GM18909 (cell line): Measurements from ENCODE around the gene CADM4.
"Not testable (repeated sequence)": the region's sequence is repeated elsewhere in the genome, so short reads cannot be mapped to it uniquely, and the experiment has no call there.

Experiments
- ATAC-seq: cut with Tn5 transposase; IDR thresholded peaks from one replicate; pipeline ENCODE4 v1.9.1; 2021; ENCODE audit warnings: mild to moderate bottlenecking; ENCODE audit not compliant: unreplicated experiment, poor library complexity

CADM4 gene, protein sequence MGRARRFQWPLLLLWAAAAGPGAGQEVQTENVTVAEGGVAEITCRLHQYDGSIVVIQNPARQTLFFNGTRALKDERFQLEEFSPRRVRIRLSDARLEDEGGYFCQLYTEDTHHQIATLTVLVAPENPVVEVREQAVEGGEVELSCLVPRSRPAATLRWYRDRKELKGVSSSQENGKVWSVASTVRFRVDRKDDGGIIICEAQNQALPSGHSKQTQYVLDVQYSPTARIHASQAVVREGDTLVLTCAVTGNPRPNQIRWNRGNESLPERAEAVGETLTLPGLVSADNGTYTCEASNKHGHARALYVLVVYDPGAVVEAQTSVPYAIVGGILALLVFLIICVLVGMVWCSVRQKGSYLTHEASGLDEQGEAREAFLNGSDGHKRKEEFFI

DNA sequence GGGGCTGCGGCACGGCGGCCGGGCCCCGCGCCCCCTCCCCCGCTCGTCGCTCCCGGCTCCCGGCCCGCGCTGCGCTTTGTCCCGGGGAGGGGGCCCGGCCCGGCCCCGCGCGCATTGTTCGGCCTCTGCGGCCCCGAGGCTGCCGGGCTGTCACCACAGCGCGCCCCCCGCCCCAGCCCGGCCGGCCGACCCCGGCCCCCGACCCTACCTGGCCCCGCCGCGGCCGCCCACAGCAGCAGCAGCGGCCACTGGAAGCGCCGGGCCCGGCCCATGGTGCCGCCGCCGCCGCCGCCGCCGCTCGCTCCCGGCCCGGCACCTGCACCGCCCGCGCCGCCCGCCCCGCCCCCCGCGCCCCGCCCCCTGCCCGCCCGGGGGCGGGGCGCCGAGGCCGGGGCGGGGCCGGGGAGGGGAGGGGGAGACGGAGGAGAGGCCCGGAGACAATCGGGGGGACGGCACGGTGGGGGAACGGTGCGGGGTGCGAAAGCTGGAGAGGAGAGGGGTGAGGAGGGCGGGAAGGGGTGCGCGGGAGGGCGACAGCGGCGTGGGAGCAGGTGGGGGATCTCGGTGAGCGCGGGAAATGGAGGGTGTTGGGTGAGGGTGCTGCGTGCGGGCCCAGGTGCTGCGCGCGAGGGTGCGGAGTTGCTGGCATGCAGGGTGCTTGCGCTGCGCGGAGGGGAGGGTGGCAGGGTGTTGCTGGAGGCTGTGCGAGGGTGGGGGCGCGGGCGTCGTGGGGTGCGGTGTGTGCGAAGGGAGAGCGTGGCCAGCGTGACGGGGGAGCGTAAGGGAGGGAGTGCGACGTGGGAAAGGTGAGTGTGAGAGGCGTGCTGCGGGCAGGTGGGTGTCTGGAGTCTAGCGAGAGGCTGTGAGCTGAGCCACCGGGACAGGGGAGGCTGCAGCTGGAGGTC is at the start of gene CADM4:
TSS of gene CADM4 (minus strand) at position 332 of the 905 bp plus-strand sequence. CDS start at position 272, 60 bp downstream.
- ATAC-seq = no peak

DNA sequence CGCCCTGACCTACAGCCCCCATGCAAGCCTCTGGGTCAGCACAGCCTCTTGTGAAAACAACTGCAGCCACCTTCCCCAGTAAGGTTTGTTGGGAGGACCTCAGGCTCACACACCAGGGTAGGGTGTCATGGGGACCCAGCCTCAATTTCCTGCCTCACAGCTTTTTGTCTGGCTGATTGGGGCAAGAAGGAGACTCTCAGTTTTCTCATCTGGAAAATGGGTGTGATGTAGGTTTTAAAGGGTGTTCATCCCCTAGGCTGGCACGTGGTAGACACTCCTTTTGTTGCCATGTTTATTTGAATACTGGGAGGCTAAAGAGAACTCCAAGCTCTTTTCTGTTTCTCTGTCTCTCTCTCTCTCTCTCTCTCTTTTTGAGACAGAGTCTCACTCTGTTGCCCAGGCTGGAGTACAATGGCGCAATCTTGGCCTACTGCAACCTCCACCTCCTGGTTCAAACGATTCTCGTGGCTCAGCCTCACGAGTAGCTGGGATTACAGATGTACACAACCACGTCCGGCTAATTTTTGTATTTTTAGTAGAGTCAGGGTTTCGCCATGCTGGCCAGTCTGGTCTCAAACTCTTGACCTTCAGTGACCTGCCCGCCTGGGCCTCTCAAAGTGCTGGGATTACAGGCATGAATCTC is 48.5 kb upstream of the CADM4 start:
- ATAC-seq = no peak

DNA sequence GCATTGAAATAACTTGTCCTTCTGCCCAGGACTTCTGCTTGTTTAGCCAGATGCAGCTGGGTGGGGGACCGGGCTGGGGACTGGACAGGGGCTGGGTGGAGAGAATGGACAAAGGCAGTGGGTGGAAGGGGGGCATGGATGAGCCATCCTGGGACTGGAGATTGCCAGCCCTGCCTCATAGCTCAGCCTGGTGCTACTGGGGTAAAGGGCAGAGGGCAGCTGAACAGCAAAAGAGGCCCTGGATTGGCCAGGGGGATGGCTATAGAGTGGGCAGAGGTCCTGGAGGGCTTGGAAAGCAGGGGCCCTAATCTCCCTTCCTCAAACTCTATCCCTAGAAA is 48.0 kb upstream of the CADM4 start:
- no peak for ATAC-seq

DNA sequence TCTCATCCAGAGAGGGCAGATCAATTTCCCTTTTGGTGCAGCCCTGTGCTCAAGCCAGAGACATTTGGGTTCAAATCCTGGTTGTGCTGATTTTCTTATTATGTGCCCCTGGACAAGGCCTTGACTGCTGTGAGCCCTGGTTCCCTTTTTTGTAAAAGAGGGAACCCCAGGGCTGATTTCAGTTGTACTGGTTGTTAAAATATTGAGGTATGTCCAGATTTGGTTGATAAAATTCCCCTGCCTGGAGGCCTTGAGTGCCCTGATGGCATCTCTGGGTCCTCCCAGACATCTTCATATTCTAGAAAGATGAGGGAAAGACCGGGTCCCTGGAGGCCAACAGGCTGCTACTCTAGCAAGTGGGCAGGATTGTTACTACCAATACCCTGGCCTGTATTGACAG is 44.7 kb upstream of the CADM4 start:
- ATAC-seq = no peak

DNA sequence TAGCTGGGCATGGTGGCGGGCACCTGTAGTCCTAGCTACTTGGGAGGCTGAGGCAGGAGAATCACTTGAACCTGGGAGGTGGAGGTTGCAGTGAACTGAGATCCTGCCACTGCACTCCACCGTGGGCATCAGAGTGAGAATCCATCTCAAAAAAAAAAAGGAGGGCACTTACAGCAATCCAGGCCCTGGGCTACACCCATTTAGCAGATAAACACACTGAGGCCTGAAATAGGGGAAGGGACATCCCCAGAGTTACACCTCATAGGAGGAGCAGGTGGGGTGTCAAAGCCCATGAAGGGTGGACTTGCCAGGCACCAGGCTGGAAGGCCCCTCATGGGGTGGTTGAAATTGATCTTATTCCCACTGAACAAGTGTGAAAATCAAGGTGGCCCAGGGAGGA is 44.3 kb upstream of the CADM4 start:
- no peak for ATAC-seq

DNA sequence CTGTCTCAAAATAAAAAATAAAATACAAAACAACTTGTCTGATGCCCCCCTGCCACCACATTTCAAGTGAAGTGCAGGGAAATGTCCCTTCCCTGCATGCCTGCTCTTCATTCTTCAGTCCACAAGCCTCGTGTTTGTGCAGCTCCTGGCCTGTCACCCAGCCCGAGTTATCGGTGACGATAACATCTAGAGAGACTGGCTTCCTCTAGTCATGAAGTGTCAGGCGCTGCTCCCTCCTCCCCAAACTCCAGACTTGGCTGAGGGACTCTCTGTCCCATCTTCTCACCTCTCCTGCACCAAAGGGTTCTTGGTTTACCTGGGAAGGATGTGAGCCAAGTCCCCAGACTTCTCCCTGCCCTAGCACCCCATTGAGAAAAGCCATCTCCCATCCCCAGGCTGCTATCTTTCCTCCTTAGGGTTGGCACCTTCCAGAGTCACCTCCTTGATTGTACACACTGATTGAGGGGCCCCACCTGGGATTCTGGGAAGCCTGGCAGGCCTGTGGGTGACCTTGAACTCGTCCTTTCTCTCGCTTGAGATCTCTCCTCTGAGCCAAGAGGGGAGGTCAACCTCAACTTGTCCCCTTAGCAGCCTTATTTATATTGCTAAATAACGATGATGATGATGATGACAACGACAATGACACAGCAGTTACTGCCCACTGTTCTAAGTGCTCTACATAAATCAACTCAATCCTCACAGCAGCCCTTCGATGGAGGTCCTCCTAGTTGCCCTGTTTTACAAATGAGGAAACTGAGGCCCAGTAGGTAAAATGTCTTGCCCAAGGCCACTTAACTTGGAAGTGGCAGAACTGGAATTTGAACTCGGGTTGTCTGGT is 43.4 kb upstream of the CADM4 start:
- ATAC-seq = no peak

DNA sequence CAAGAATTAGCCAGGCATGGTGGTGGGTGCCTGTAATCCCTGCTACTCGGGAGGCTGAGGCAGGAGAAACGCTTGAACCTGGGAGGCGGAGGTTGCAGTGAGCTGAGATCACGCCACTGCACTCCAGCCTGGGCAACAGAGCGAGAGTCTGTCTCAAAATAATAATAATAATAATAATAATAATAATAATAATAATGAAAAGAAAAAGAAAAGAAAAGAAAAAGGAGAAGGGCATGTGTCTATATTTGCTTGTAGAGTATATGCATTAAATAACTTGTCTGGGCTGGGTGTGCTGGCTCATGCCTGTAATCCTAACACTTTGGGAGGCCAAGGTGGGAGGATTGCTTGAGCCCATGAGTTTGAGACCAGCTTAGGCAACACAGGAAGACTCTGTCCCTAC is 42.6 kb upstream of the CADM4 start:
- not testable (repeated sequence) for ATAC-seq

DNA sequence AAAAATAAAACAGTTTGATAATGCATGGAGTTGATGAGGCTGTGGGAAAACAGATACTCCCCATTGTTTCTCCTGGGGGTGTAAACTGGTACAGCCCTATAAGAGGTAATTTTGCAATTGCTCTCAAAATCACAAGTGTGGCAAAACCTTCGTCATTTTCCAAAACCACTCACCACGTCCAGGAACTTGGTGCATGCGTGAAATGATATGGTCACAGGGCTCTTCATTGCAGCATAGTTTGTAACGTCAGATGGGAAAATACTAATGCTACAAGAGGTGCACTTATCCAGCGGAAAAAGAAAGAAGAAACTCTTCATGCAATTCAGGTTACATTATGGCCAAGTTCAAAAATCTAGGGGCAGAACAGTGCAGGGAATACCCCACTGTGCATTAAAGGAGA is 42.2 kb upstream of the CADM4 start:
- ATAC-seq = no peak

DNA sequence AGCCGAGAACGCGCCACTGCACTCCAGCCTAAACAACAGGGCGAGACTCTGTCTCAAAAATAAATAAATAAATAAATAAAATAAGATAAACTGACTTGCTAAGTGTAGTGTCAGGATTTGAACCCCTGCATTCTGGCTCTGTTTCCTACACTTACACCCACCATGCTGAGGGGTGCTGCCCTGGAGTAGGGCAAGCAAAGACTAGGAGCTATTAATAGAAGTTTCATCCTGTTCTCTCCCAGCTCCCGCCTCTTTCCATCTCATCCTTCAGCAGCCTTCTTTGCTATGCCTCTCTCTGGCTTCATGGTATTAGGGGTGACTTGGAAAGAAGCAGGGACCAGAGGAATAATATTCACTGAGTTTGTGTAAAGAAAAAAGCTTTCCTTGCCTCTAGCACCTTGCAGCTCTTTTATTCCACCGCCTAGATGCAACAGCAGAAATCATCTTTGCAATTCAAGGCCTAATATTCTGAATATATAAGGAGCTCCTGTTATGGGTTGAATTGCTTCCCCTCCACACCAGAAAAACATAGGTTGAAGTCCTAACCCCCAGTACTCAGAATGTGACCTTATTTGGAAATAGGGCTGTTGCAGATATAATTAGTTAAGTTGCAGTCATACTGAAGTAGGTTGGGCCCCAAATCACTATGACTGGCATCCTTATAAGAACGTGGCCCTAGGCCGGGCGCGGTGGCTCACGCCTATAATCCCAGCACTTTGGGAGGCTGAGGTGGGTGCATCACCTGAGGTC is 39.0 kb upstream of the CADM4 start:
- ATAC-seq = no peak

DNA sequence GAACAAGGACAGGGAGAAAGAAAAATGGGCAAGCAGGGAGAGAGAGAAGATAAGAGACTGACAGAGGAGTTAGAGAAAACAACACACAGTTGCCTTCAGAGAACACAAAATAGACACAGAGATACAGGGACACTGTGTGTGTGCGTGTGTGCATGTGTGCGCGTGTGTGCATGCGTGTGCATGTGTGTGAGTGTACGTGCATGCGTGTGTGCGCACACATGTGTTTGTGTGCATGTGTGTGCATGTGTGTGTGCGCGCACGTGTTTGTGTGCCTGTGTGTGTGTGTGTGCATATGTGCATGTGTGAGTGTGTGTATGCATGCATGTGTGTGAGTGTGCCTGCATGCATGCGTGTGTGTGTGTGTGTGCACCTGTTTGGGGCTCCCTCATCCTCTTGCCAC is 36.3 kb upstream of the CADM4 start:
- no peak for ATAC-seq

DNA sequence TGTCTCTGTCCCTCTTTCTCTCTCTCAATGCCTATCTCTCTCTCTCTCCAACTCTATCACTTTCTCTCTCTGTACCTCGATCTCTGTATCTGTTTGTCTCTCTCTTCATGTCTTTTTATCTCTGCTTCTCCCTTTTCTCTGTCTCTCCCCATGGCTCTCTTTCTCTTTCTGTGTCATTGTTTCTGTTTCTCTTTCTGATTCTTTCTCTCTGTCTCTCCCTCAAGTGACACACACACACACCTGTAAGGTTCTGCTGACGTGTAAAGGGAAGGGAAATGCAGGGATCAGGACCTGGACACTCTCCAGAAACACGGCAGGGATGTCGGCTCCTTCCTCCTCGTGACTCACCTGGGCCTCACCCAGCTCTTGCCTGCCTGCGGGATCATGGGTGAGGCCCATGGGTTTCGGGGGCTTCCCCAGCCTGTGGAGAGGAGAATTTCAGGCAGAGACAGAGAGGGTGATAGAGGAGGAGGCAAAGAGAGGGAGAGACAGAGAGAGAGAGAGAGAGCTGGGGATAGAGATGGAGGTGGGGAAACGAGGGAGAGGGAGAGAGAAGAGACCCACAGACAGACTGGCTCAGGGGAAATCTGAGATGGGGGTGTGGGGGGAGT is 35.7 kb upstream of the CADM4 start:
- no peak for ATAC-seq

DNA sequence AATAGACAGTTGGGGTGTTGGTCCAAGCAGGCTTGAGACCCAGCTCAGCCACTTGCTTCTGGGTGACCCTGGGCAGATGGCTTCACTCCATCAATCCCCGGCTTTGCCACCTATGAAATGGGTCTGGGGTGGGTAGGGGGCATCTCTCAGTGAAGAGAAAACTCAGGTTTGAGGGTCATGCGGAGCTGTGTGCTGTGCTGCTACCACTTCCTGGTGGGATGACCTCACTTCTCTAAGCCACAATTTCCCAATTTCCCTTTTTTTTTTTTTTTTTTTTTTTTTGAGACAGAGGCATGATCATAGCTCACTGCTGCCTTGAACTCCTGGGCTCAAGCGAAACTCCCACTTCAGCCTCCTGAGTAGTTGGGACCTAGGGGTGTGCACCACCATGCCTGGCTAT is 34.9 kb upstream of the CADM4 start:
- ATAC-seq = no peak

DNA sequence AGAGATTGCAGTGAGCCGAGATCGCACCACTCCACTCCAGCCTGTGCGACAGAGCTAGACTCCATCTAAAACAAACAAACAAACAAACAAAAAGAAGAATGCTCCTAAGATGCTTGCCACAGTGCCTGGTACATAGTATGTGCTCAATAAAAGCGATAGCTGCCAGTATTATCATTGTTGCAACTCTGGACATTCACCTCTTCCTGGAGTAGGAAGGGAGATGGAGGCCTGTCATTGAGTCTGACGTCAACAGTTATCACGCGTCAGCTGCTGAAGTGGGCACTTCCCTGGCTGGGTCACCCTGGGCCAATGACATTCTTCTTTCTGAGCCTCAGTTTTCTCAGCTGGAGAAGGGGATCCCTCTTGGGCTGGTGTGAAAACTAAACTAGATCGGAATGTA is 34.5 kb upstream of the CADM4 start:
- no peak for ATAC-seq

DNA sequence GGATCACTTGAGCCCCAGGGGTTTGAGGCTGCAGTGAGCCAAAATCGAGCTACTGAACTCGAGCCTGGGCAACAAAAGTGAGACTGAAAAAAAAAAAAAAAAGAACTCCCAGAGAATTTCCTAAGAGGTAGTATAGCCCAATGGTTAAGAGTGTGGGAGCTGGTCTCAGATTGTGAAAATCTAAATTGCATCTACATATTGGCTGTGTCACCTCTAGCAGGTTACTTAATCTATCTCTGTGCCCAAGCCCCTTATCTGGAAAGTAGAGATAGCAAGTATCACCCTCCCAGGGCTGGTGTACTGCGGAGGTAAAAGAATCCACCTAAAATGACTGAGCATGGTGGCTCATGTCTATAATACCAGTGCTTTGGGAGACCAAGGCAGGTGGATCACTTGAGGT is 34.0 kb upstream of the CADM4 start:
- no peak for ATAC-seq

DNA sequence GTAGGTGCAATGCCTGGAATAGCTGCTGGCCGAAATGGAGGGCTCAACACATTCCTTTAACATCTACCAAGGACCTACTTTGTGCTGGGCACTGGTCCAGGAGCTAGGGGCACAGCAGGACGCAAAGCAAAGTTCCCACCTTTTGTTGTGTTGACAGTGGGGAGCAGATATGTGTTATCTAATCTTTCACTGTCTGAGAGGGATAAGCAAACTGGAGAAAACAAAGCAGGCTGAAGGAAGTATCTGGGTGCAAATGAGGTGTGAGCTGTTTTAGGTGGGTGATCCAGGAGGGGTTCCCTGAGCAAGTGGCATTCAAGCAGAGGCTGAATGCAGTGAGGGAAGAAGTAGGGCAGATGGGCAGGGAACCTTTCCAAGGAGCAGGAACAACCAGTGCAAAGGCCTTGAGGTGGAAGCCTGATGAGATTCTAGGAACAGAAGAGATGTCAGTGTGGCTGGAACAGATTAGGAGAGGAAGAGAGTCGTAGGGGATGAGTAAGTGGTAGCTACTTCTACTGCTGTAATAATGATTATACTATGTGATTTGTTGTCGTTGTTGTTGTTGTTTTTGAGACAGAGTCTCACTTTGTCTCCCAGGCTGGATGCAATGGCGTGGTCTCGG is 32.5 kb upstream of the CADM4 start:
- no peak for ATAC-seq

DNA sequence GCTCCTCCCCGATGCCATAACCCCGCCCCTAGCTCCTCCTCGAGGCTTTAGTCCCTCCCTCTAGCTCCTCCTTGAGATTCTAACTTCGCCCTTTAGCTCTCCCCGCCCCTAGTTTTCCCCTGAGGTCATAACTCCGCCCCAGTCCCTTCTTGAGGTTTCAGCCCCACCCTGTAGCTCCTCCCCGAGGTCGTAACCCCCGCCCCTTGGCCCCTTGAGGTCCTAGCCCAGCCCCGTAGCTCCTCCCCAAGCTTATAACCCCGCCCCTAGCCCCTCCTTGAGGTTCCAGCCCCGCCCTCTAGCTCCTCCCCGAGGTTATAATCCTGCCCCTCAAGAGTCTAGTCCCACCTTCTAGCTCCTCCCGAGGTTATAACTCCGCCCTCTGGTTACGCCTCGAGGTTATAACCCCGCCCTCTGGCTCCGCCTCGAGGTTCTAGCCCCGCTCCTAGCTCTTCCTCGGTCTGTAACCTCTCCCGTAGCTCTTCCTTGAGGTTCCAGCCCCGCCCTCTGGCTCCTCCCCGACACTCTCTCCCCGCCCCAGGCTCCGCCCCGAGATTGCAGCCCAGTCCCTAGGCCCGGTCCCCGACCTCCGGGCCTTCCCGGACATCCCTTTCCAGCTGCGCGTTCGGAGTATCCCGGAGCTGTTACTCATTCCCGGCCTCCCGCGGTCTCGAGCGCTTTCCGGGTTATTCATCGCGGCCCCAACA is 28.9 kb upstream of the CADM4 start:
- peak; percentile 87 for ATAC-seq

DNA sequence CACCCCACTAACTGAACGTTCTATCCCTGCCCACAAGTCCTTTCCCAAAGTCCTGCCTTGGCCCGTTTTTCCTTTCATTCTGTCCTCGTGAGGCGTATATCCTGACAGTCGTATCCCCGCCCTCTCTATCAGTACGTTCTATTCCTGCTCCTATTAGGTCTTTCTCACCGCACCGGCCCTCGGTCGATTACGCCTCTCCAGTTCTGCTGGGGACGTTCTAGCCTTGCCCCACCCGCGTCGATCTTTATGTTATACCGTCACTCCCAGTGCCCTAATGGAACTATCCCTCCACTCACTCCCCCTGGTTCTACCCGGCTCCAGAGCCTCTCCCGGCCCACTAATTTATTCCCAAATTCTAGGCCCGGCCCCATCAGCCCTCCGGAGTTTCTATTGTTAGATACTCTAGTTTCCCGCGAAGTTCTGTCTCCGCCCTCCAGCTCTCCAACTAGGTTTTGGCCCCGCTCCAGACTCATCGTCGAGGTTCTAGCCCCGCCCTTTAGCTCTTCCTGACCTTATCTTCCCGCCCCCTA is 28.3 kb upstream of the CADM4 start:
- ATAC-seq = no peak
